GM19025 (cell line): ENCODE measurements around the gene MCTP2.

Source experiments
- ATAC-seq: cut with Tn5 transposase; IDR thresholded peaks from one replicate; pipeline ENCODE4 v1.9.1; 2021; ENCODE audit warnings: mild to moderate bottlenecking, low read depth, moderate library complexity; ENCODE audit not compliant: unreplicated experiment

Gene MCTP2

GRCh38 chr15:94381384-94381783 is 150.0 kb downstream of the MCTP2 start:
- ATAC-seq, result no peak

- ATAC-seq, result no peak
Measured at GRCh38 chr15:94383041-94383440, 151.7 kb downstream of the MCTP2 start.

GRCh38 chr15:94383706-94384105 is 152.3 kb downstream of the MCTP2 start:
- no peak for ATAC-seq

GRCh38 chr15:94385441-94385840 is 154.1 kb downstream of the MCTP2 start:
- ATAC-seq, result no peak

DNA sequence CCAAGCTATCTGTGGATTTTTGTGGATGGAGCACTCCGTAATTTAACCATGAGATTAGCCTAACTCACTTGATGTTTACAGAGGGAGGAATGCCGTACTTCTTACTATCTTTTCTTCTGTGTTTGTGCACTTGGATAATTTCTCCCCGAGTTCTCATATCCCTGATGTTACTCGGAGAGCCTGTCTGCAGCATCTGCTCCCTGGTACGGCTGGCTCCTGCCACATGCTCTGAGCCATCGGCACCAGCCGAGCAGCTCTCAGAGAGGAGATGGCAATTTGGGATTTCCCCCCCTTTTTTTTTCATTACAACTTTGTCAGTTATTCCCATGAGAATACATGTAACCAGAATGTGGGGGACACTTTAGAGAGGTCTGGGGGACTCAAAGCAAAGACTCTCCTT is 155.0 kb downstream of the MCTP2 start:
- ATAC-seq, result no peak

DNA sequence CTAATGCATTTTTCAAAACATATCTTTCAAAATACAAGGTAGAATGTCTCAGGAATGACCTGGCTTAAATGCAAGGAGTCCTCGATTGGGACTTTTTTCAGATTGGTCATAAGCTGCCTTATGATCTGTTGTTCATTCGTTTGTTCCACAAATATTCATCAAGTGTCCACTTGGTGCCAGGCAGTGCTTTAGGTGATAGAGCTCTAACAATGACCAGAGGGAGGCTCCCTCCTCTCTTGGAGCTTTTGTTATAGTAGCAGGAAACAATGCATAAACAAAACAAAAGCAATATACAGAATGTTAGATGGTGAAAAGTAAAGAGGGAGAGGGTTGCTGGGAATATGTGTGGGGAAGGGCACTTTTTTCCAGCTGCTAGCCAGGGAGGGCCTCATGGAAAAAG is 156.1 kb downstream of the MCTP2 start:
- no peak for ATAC-seq

GRCh38 chr15:94387849-94388441 is 156.6 kb downstream of the MCTP2 start:
- ATAC-seq, result no peak

- no peak for ATAC-seq
Measured at GRCh38 chr15:94395640-94396039, 164.3 kb downstream of the MCTP2 start.

DNA sequence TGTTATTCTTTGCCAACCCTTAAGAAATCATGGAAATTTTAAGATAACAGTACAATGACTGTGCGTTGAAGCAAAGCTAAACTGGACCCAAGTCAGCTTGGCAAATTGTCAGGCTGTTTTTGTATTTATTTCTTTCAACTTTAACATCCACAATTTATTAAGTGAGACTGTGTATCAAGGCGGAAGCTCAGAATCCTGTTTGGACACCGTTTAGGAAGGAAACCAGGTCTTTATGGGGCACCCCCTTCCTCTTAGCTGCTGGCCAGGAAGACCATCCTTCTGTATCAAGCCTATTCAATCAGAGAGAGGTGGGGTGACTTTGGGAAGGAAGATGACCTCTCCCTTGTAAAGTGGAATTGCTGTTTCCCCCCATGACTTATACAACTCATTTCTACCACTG is 166.0 kb downstream of the MCTP2 start:
- ATAC-seq, result no peak

DNA sequence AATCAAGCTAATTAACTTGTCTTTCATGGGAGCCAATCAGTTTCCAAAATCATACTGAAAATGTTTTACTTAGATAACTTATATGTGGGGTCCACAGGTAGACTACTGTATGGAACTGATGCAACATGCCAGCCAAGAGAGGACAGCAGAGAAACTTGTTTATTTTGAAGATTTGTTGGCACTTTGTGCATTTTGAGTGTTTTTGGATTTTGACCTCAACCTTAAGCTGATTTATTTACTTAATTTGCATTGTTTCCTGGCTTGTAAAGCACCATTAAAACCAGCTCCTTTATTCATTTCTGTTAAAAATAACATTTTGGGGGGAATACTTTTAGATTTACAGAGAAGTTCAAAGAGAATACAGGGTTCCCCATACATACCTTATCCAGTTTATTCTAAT is 166.6 kb downstream of the MCTP2 start:
- ATAC-seq, result no peak

DNA sequence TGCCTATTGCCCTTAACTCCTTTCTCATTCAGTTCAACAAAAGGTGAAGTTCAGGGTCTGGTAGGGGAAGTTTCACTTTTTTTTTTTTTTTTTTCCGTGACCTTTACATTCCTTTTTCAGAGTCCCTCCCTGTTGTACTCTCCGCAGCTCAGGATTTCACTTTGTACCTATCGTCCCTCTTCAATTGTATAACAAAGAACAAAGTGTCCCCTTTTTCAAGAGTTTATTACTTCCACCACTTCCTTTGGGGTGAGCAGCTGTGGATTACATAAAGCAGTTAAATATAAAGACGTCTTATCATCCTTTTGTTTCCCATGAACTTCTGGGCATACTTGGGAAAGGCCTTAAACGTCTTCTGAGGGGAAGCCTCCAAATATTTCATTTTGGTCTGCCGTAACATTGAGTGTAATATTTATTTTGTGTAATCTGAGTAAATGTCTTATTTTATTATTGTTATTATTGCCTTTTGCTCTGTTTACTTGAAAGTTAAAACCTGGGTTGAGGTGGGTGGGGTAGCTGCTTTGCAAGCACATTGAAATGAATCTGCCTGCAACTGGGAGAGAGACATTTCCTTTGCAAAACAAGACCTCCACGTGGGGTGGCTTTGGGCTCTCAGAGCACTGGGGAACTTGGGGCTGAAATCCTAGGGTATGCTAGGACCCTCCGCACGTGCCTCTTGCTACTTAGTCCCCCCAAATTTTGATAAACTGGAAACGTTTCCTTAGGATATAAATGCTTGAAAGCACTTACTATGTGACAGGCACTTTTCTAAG is 169.4 kb downstream of the MCTP2 start:
- no peak for ATAC-seq

- ATAC-seq, result no peak
Measured at GRCh38 chr15:94403331-94403730, 172.0 kb downstream of the MCTP2 start.

- ATAC-seq, result no peak
Measured at GRCh38 chr15:94404733-94405283, 173.4 kb downstream of the MCTP2 start.

- no peak for ATAC-seq
Measured at GRCh38 chr15:94411285-94411684, 179.9 kb downstream of the MCTP2 start.

DNA sequence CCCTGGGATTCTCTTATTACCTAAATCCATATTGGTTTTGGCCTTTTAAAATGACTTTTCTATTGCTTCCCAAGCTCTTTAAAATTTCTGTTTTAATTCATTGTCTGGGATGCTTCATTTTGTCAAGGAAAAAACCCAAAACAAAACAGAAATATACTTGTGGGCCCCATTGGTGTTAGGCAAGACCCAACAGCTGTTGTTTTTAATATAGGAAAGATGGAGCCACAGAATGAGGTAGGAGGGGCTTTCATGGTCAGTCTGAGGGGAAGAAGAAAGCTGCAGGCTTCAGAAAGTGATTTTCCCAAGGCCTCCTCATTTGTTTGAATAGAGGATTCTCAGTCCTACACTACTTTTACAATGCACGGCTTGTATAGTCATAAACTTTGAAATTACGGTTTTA is 180.5 kb downstream of the MCTP2 start:
- no peak for ATAC-seq

- no peak for ATAC-seq
Measured at GRCh38 chr15:94412979-94413746, 181.8 kb downstream of the MCTP2 start.

GRCh38 chr15:94414916-94415315 is 183.6 kb downstream of the MCTP2 start:
- no peak for ATAC-seq

- ATAC-seq, result no peak
Measured at GRCh38 chr15:94416267-94416666, 184.9 kb downstream of the MCTP2 start.

- ATAC-seq, result no peak
Measured at GRCh38 chr15:94416820-94417219, 185.5 kb downstream of the MCTP2 start.

GRCh38 chr15:94417501-94418293 is 186.3 kb downstream of the MCTP2 start:
- no peak for ATAC-seq
